CD4-positive, alpha-beta T cell treated with Interferon gamma for 1 hour (primary cell): ENCODE results near the gene HDGF.

Source experiments
- DNase-seq: peaks from one replicate; pipeline ENCODE4 v3.0.0-alpha.2; 2020

The HDGF gene

DNA sequence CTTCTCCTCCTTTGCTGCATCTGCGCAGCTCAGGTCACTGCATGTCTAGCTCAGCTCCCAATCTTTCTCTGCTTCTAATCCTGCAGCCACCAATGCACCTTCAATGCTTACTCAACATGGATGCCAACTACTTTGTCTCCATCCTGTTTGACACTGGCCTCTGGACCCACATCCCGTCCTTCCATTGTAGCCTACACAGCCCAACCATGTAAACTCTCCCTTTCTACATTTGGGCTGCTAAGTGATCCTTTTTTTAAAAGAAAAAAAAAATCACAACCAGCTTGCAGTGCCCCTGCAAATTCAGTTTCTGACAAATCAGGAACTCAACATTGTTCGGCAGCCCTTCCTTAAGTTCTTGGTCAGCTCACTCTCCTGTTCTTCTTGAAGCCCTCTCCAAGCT is 36.6 kb downstream of the HDGF start:
- DNase-seq, result no peak

DNA sequence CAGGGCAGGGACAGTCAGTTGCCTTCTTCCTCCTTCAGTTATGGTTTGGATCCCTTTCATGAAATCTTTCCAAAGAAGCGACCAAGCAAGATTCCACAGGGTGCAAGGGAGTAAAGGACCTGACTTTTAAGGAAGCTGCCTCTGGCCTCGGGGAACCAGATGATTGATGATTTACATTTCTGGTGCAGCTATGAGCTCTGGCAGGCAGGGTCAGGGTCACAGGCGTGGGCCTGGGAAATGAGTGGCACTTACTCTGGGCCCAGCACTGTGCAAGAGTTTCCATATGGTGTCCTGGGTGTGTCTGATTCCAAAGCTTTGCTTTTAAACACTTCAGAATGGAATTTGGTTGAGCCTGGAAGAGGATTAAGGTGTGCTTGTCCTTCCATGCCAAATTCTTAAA is 38.8 kb downstream of the HDGF start:
- no peak for DNase-seq

DNA sequence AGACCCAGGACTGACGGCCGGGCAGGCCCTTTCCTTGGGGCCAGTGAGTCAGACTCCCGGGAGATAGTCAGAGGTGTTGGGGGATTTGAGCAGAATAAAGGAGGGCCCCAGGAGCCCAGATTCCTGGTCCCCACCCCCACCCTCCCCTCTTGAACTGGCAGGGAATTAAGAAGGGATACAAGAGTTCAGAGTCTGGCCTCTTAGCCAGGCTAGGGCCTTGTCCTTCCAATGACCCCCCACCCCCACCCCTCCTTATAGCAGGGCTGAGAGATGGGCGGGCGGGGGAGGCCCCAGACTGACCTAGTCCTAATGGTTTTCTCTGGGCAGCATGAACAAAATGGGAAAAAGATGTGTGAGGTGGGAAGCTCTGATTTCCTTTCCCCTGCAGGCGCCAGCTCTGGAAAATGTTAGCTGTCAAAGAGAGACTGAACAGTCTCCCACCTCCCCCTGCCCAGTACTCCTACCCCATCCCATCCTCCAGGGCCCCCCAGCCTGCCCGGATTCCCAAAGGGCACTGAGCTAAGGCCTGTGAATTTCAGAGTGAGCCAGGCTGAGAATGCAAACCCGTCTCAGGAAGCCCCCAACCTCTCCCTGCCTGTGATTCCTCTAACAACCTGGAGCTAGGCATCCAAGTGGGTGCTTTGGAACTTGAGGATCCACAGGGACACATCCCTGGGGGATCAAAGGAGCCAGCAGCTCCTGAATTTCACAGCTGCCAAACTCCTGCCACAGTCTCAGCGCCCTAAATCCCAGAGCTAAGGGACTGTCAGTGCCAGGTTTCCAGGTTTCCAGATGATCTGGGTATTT is 40.3 kb downstream of the HDGF start:
- no peak for DNase-seq

DNA sequence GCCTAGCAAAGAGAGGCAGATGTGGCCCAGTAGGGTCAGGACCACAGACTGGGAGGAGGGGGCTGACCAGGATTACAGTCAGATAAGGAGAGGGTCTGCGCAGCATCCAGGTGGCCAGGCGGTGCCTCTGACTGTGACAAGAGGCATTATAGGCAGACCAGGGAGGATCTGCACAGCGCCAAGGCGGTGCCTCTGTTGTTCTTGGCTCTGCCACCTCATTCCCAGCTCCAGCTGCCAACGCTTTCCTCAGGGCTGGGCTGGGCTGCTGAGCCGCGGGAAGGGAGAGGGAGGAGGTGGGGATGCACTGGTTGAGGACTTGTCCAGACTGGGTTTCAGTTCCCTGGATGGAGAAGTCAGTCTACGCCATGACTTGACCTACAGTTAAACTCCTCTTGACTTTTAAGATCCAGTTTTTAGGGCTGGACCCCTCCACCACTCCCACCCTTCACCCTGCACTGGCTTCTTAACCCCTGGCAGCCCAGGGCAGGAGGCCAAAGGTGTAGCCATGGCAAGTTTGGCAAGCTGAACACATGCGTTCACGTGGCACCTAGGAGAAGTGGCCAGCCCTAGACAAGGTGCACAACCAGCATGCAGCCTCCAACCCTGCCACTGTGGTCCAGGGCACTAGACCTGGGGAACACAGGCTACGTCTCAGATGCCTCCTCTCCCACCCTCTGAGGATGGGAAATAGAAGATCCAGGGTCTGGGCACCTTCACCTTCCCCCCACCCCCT is 41.6 kb downstream of the HDGF start:
- DNase-seq, result no peak

DNA sequence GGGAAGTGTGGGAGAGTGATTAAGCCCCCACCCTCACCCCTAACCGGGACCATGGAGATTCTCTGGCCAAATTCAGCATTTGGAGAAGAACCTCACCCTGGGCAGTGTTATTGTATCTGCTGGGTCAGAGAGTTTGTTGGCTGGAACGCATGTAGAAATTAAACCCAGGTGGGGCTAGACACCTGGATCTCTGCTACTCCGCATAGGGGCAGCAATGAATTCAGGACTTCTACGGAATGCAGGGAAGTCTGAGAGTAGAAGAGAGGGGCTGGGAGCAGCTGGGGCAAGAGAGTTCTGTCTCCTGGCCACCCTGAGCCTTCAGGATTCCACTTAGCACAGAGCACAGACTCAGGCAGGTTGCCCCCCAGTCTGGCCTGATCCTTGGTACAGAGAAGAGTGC is 42.4 kb downstream of the HDGF start:
- no peak for DNase-seq

DNA sequence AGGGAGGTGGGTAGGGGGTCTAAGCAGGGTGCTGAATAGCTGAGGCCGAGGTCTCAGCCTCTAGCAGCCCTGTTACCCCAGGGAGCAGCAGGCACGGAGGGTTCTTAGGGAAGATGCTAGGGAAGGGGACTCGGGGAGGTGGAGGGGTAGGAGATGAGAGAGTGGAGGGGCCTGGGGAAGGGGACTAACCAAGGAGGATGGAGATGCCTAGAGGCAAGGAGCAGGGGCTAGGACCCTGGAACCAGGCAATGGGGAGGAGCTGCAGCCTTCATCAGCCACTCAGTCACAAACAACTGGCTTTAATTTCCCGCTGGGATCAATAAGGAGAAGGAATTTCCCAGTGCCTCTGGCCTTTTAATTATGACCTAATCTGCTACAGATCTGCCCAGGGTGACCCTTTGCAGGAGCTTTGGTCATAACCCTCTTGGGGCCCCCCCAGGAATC is 43.2 kb downstream of the HDGF start:
- no peak for DNase-seq

DNA sequence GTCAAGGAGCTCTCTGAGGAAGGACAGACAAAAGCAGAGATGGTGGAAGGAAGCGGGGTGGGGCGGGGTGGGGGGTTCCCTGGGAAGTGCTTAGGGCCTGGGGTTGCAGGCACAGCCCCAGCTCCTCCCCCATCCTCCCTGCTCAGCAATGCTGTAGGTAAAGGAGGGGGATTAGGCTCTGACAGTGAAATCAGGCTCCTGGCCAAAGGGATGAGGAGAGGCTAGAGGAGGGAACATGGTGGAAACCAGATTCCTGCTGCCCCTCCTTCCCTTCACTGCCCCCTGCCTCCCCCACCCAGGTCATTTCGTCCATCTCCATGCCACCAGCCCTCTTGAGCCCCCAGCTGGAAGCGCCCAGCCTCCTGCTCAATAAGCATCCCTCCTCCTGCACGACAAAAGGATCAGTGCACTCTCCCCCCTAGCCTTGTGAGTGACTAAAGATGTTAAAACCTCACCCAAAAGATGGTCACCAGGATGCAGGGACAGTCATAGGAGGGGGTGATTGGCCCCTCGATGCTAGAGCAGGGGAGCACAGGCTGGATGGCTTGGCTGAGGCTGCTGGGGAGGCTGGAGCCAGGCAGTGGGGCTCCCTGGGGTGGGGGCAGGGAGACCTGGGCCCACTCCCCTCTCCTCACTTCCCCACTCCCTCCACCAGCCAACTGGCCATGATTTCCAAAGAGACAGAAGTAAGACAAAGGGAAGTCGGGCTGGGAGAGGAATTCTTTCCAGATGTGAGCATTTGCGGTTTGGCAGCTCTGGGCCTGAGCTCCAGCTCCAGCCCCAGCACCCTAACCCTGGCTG is 43.9 kb downstream of the HDGF start:
- no peak for DNase-seq

DNA sequence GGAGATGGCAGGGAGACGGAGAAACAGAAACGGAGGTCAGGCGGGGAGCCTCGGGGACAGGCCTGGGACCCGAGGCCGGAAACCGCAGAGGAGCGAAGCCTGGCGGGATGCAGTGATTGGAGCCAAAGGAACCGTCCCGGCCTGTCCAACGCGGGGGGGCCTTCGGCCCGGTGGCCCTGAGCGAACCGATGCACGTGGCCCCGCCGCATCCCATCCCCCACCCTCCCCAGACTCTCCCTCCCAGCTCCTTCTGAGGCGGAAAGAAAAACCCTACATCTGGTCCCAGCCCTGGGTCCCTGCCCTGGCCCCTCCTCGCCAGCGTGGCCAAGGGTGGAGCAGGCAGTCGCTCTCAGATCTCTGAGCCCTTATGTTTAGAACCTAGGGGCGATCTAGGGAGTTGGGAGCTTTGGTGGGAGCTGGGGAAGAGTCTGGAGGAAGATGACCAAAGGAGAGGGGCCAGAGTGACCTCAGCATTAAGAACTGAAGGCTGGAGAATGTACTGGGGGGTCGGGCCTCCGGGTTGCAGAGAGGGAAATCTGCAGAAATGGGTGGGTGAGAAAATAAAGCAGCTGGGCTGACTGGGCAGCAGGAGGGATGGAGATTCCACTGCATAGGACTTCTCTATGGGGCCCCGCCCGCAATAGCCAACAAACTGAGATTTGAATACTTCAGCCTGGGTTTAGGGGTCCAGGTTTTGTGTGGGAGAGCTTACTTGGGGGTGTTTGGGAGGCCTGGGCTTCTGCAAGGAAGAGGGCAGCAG is 44.6 kb downstream of the HDGF start:
- no peak for DNase-seq

DNA sequence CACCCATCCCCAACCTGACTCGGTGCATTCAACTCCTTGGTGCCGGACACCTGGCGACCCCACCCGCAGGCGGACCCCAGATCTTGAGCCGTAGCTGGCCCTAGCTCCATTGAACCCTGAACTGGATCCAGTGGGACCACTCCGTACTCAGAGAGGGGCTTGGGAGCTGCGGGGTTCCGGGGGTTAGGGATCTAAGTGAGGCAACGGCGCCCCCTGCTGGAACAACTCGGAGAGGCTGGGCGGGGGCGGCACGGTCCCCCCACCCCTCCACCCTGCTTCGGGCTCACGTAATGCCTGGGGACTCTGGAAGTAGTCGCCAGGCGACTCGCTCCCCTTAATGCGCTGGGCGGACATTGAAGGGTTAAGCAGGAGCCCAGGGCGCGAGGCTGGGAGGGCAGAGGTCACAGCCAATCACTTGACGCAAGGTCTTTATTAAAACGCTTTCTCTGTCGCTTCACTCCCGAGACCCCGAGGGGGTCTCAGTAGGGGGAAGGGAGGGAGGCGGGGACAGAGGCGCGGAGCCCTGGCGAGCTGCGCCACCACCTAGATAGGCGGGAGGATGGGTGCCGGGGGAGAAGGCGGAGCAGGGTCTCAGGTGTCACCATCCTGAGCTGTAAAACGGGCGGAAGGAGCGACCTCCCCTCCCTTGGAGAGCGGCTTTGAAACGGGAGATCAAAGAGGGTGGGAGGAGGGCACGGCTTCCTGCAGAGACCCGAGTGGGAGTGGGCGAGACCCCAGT is 45.4 kb downstream of the HDGF start:
- DNase-seq, result peak; percentile 62

DNA sequence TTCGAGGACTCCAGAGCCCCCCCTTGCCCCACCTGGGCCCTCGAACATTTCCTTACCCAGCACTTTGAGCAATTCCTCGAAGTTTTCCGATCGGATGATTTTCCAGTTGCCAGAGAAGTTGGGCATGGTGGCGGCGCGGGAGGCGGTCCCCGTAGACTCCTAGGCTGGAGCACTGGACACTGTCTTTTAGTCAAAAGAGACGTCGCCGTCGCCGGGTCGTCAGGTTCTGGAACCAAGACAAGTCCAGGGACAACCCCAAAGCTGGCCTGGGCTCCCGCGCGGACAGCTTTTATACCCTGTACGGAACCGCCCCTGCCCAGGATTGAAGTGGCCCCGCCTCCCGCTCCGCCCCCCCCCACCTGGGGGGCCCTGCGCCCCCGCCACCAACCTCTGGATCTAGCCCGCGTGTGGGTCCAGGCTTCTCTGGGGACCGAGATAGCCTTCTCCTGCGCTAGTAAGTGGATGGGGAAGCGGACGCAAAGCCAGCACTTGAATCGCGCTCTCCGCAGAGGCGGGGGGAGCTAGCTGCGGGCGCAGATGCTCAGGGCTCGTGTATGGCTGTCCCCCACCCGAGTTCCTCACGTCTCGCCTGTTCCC is 46.1 kb downstream of the HDGF start, which contains the start of gene CRABP2:
TSS of gene CRABP2 (minus strand) at position 263 of the 597 bp plus-strand sequence. CDS start at position 126, 137 bp downstream.
- DNase-seq, result peak; percentile 23

DNA sequence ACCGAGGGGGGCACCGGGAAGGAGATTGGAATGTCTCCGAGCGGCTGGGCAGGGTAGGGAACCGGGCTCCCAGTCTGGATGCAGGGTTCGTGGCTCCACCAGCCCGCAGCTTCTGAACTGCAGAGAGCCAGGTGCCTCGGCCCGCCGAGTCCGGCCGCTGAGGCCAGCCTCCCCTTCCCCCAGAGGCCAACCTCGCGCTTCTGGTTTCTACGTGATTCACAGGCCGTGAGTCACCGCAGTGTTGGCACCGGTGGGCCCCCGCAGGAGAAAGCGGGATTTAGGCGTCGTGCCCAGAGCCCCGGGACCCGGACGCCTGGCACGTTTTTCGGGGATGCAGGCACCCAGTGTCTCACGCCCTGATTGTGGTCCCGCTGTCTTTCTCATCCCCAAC is 46.5 kb downstream of the HDGF start:
- DNase-seq, result no peak

DNA sequence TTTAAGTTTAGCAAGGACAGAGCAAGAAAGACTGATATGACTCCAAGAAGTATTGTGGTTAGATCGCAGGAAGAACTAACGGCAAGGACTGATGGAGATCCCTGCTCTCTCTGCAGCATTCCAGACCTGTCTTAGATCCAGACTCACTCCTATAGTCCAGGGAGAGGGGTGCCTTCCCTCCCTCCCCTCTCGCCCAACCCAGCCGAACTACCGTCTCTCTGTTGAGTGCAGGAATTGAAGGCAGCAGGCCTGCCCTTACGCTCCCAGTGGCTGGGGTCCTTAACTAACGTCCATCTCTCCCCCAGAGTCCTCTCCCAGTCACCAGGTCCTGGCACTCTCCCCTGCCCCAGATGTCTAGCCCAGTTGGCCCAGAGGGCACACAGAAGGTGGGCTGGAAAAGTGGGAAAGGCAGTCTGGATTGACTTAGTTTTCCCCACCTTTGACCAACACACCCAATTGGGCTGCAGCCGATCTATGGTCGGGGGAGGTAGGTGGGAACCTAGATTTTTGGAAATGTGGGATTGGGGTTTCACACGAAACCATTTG is 47.2 kb downstream of the HDGF start:
- DNase-seq, result no peak

DNA sequence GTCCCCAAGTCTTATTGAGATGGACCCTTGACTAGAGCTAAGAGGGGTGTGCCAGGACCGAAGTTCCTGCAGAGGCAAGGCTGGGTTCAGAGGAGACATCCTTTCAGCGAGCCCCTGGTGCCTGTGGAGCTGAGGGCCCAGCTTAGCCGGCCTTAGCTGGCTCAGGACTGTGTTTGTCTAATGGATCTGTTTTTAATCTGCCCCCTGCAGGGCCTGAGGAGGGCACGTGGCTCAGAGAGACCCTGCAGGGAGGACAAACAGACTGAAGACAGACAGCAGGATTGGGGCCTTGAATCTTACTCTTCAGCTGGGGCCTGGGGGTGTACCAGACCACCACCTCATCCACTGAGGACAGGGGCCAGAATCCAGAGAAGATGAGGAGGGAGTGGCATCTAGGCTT is 47.7 kb downstream of the HDGF start:
- no peak for DNase-seq

DNA sequence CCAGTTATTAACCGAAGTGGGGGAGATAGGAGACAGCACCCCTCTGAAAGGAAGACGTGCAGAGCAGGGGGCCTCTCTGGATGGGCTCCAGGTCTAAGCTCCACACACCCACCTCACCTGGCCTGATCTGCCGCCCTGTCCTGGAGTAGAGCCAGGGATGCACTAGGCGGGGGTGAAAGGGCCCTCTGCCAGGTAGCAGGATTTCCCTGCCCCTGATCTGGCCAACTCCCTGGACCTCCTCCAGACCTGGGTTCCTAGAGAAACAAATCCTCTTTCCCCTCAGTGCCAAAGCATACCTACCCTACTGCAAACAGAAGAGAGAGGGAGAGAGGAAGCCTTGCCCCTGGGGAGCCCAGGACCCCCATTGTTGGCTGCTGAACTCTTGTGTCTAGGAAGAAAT is 48.1 kb downstream of the HDGF start:
- DNase-seq, result no peak

DNA sequence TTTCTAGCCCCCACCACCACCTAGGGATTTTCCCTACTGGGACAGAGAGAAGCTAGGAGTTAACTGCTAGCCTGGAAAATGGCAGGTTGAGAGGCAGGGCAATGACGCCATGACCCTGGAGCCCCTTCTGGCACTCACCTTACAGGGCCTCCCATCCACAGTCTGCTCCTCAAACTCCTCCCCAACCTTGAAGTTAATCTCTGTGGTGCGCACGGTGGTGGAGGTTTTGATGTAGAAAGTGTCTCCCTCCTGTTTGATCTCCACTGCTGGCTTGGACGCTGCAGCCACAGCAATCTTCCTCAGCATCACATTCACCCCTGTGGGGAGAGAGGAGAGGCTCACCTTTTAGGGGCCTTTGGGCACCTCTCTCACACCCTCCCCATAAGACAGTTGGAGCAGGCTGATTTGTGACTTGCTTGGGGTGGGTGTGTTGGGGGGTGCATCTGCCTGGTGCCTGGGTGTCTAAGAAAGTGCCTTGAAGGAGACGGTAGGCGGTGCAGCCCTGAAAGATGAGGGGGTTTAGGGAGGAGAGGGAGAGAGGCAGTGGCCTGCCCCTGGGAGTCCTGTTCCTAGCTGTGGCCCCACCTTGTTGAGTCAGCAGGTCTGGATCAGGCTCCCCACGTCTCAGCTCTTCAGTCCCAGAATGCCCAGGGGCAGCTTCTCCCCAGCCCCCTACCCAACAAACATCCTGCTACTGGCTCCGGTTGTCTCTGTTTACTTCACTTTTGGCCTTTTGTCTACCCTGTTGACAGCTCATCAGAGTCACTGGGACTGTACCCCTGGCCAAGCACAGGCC is 50.5 kb downstream of the HDGF start:
- no peak for DNase-seq

DNA sequence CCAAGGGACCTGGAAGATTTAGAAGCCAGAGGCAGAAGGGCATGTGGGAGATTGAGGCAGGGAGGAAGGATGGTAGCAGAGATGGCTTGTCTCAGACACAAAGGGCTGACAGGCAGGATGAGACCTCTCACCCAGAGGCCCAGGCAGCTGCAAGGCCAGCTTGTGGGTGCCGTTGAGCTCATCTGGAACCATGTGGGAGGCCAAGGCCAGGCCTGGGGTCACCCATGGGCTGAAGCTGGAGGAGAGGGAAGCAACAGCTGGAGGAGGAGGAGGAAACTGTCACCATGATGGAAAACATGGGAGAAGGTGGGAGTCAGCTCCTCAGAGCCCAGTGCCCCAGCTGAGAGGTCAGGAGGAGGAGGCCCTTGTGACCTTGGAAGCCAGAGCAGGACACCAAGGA is 52.5 kb downstream of the HDGF start:
- no peak for DNase-seq

DNA sequence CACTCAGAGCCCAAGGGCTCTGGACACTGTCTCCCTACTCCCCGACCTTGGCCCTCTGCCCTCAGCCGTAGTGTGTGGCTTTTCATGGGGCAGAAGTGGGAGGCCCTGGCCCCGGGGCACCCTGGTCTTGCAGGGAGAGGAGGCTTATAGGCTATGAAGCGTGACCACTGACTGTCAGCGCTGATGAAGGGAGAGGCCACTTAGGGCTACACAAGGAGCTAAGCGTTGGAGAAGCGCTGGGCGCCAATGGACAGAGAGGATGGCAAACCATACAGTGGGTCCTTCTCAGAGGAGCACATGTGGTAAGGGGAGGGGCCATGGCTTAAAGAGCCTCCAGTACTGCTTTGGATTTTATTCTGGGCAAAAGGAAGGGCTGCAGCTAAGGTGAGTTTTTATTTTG is 54.0 kb downstream of the HDGF start:
- no peak for DNase-seq

DNA sequence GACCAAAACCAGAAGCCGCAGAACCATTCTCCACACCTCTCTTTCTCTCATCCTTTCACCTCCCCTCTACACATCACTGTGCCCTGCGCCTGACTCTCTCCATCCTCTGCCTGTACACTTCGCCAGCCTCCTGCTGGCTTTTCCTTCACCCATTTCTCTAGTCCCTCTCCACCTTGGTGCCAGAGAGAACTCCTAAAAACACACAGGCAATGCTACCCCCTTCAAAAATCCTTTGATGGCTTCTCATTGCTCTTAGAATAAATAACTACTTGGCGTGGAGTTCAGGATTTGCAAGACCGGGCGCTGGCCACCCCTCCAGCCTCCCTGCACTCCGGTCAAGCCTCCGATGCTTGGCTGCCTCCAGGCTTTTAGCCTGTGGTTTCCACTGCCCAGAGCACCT is 54.7 kb downstream of the HDGF start:
- DNase-seq, result no peak

DNA sequence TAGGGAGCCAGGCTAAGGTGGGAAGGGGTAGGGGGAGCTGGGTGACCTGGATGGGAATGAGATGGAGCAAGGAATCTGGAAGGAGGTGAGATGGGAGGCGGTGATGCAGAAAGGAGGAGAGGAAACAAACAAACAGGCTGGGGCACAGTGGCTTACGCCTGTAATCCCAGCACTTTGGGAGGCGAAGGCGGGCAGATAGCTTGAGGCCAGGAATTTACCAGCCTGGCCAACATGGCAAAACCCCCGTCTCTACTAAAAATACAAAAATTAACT is 56.8 kb downstream of the HDGF start:
- DNase-seq, result no peak

DNA sequence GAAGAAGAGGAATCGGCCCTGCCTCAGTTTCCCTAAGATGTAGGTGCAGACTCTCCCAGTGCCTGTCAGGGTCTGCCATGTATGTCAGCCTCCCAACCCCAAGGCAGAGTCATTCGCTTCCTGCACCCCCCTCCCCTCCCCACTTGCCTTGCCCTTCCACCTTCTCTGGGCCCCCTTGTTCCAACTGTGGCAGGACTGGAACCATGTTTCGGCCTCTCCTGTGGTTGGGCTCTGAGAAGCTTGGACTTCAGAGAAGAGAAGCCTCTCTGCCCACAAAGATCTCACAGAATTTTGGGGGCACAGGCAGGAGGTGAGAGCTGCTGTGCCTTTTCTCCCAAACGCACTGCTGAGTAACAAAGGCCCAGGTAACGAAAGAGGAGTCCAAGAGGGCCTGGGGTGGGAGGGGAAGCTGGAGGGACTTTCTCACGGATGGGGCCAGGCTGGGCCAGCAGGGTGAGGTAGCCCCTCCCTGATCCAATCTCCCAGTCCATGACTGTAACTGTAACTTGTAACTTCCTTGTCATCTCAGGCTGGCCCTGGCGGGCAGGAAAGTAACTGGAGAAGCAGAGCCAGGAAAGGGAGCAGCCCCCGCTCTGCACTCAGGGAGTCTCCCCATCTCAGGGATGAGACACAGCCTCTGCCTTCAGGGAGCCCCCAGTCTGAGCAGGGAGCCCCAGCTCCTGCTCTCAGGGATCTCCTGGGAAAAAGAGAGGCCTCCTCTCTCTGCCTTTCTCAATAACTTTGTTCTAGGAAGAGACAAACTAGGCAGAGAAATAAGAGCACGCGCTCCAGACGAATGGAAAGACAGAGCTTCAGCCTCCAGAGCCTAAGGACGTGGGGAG is 57.4 kb downstream of the HDGF start:
- DNase-seq, result no peak
